ENCODE measurements around the gene HPS4. TPM values are rescaled to one million over a fixed set of nuclear protein-coding genes. Genes with fewer than 3 reads are reported as not detected.
"Not testable (repeated sequence)": the region's sequence is repeated elsewhere in the genome, so short reads cannot be mapped to it uniquely, and the experiment has no call there.

The HPS4 gene
- total and polyA plus RNA-seq, 9 donors = 12.2 to 19.3 (median 15.4) TPM

GRCh38 chr22:26416256-26416655 lies 67.3 kb downstream of the HPS4 start:
- Histone ChIP-seq H3K9me3 (replicated peaks; ENCODE audit: control insufficient read depth, low read depth, low read length) (no peaks in the 10 kb centered on the region), H3K4me1 (ENCODE audit: control insufficient read depth, insufficient read depth, low read length) (peaks cover 9% of the 10 kb centered on the region), H3K36me3 (ENCODE audit: control insufficient read depth, insufficient read depth, low read length) (no peaks in the 10 kb centered on the region), H3K4me3 (ENCODE audit: low read length) (no peak overlapping the region), H3K27me3 (ENCODE audit: control insufficient read depth, insufficient read depth, low read length) (peaks cover 7% of the 10 kb centered on the region), H3K27ac (ENCODE audit: low read length) (no peak overlapping the region)
- WGBS (ENCODE audit: insufficient coverage) = no CpG with 5 or more reads among the region's 4 CpGs
- DNase-seq = no peak

GRCh38 chr22:26414347-26414746 lies 69.2 kb downstream of the HPS4 start:
- Histone ChIP-seq H3K9me3 (replicated peaks; ENCODE audit: control insufficient read depth, low read depth, low read length) (no peaks in the 10 kb centered on the region), H3K36me3 (ENCODE audit: control insufficient read depth, insufficient read depth, low read length) (no peaks in the 10 kb centered on the region), H3K27ac (ENCODE audit: low read length) (no peak overlapping the region), H3K4me1 (ENCODE audit: control insufficient read depth, insufficient read depth, low read length) (peaks cover 14% of the 10 kb centered on the region), H3K4me3 (ENCODE audit: low read length) (no peak overlapping the region), H3K27me3 (ENCODE audit: control insufficient read depth, insufficient read depth, low read length) (peaks cover 7% of the 10 kb centered on the region)
- DNase-seq = no peak
- 79% methylated on average over 2 of the region's 4 CpGs for WGBS (ENCODE audit: insufficient coverage)

GRCh38 chr22:26410386-26410785 lies 73.2 kb downstream of the HPS4 start:
- H3K4me1 ChIP-seq (ENCODE audit: control insufficient read depth, insufficient read depth, low read length) = peaks cover 10% of the 10 kb centered on the region
- no peak for DNase-seq
- H3K27ac ChIP-seq (ENCODE audit: low read length) = no peak overlapping the region
- no peaks in the 10 kb centered on the region for H3K36me3 ChIP-seq (ENCODE audit: control insufficient read depth, insufficient read depth, low read length)
- no peaks in the 10 kb centered on the region for H3K27me3 ChIP-seq (ENCODE audit: control insufficient read depth, insufficient read depth, low read length)
- H3K4me3 ChIP-seq (ENCODE audit: low read length) = no peak overlapping the region
- WGBS (ENCODE audit: insufficient coverage) = 43% methylated on average over 1 of the region's 5 CpGs
- no peaks in the 10 kb centered on the region for H3K9me3 ChIP-seq (replicated peaks; ENCODE audit: control insufficient read depth, low read depth, low read length)

GRCh38 chr22:26409719-26410335 lies 73.8 kb downstream of the HPS4 start:
- peak; percentile 83 for DNase-seq
- no peaks in the 10 kb centered on the region for H3K9me3 ChIP-seq (replicated peaks; ENCODE audit: control insufficient read depth, low read depth, low read length)
- no peaks in the 10 kb centered on the region for H3K27me3 ChIP-seq (ENCODE audit: control insufficient read depth, insufficient read depth, low read length)
- H3K4me3 ChIP-seq (ENCODE audit: low read length) = no peak overlapping the region
- peaks cover 15% of the 10 kb centered on the region for H3K4me1 ChIP-seq (ENCODE audit: control insufficient read depth, insufficient read depth, low read length)
- peak overlapping the region; percentile 43 for H3K27ac ChIP-seq (ENCODE audit: low read length)
- 60% methylated on average over 1 of the region's 5 CpGs for WGBS (ENCODE audit: insufficient coverage)
- H3K36me3 ChIP-seq (ENCODE audit: control insufficient read depth, insufficient read depth, low read length) = no peaks in the 10 kb centered on the region

- not testable (repeated sequence) for DNase-seq; H3K27me3 ChIP-seq (ENCODE audit: control insufficient read depth, insufficient read depth, low read length); H3K4me3 ChIP-seq (ENCODE audit: low read length); H3K27ac ChIP-seq (ENCODE audit: low read length); H3K36me3 ChIP-seq (ENCODE audit: control insufficient read depth, insufficient read depth, low read length); H3K9me3 ChIP-seq (replicated peaks; ENCODE audit: control insufficient read depth, low read depth, low read length)
- 83% methylated on average over 1 of the region's 7 CpGs for WGBS (ENCODE audit: insufficient coverage)
- H3K4me1 ChIP-seq (ENCODE audit: control insufficient read depth, insufficient read depth, low read length) = peaks cover 17% of the 10 kb centered on the region
Observed at GRCh38 chr22:26408562-26409220, 74.9 kb downstream of the HPS4 start.

- Histone ChIP-seq H3K4me1 (ENCODE audit: control insufficient read depth, insufficient read depth, low read length) (peaks cover 17% of the 10 kb centered on the region), H3K4me3 (ENCODE audit: low read length) (no peak overlapping the region), H3K9me3 (replicated peaks; ENCODE audit: control insufficient read depth, low read depth, low read length) (no peaks in the 10 kb centered on the region), H3K36me3 (ENCODE audit: control insufficient read depth, insufficient read depth, low read length) (no peaks in the 10 kb centered on the region), H3K27ac (ENCODE audit: low read length) (no peak overlapping the region), H3K27me3 (ENCODE audit: control insufficient read depth, insufficient read depth, low read length) (no peaks in the 10 kb centered on the region)
- 83% methylated on average over 1 of the region's 4 CpGs for WGBS (ENCODE audit: insufficient coverage)
- DNase-seq = no peak
Observed at GRCh38 chr22:26406118-26406517, 77.5 kb downstream of the HPS4 start.

GRCh38 chr22:26404851-26405421 lies 78.6 kb downstream of the HPS4 start:
- Histone ChIP-seq H3K27ac (ENCODE audit: low read length) (no peak overlapping the region), H3K36me3 (ENCODE audit: control insufficient read depth, insufficient read depth, low read length) (no peaks in the 10 kb centered on the region), H3K27me3 (ENCODE audit: control insufficient read depth, insufficient read depth, low read length) (no peaks in the 10 kb centered on the region), H3K4me1 (ENCODE audit: control insufficient read depth, insufficient read depth, low read length) (peaks cover 17% of the 10 kb centered on the region), H3K4me3 (ENCODE audit: low read length) (no peak overlapping the region), H3K9me3 (replicated peaks; ENCODE audit: control insufficient read depth, low read depth, low read length) (no peaks in the 10 kb centered on the region)
- WGBS (ENCODE audit: insufficient coverage) = 13% methylated on average over 1 of the region's 6 CpGs
- DNase-seq = peak; percentile 50

GRCh38 chr22:26401726-26402125 lies 81.9 kb downstream of the HPS4 start:
- H3K36me3 ChIP-seq (ENCODE audit: control insufficient read depth, insufficient read depth, low read length) = no peaks in the 10 kb centered on the region
- no peaks in the 10 kb centered on the region for H3K9me3 ChIP-seq (replicated peaks; ENCODE audit: control insufficient read depth, low read depth, low read length)
- DNase-seq = no peak
- 73% methylated on average over 3 of the region's 5 CpGs for WGBS (ENCODE audit: insufficient coverage)
- no peaks in the 10 kb centered on the region for H3K27me3 ChIP-seq (ENCODE audit: control insufficient read depth, insufficient read depth, low read length)
- peaks cover 10% of the 10 kb centered on the region for H3K4me1 ChIP-seq (ENCODE audit: control insufficient read depth, insufficient read depth, low read length)
- no peak overlapping the region for H3K4me3 ChIP-seq (ENCODE audit: low read length)
- no peak overlapping the region for H3K27ac ChIP-seq (ENCODE audit: low read length)

Other genes starting within 250 kb of the HPS4 start
- gene ASPHD2, start 54.5 kb downstream of the HPS4 start, total RNA-seq = 1.2 TPM
- gene ASPHD2, start 54.5 kb downstream of the HPS4 start, polyA plus RNA-seq (ENCODE audit: insufficient read depth in 1 of 8, insufficient read length in 8 of 8, low replicate concordance in 1 of 8) = 1 to 10 TPM in 6 of 8 donors, under 1 TPM in 2; 0.84 to 2.1 (median 1.6) TPM
- 18.9 TPM for gene SRRD, start 94 bp upstream of the HPS4 start, total RNA-seq
- gene SRRD, start 94 bp upstream of the HPS4 start, polyA plus RNA-seq (ENCODE audit: insufficient read depth in 1 of 8, insufficient read length in 8 of 8, low replicate concordance in 1 of 8) = 10 to 100 TPM; 19.4 to 24.2 (median 22.8) TPM
- 22.3 TPM for gene TFIP11, start 28.7 kb upstream of the HPS4 start, total RNA-seq
- gene TFIP11, start 28.7 kb upstream of the HPS4 start, polyA plus RNA-seq (ENCODE audit: insufficient read depth in 1 of 8, insufficient read length in 8 of 8, low replicate concordance in 1 of 8) = 10 to 100 TPM; 19.9 to 27.0 (median 22.9) TPM
- gene TPST2, start 106.3 kb upstream of the HPS4 start, total RNA-seq = 6.2 TPM
- gene TPST2, start 106.3 kb upstream of the HPS4 start, polyA plus RNA-seq (ENCODE audit: insufficient read depth in 1 of 8, insufficient read length in 8 of 8, low replicate concordance in 1 of 8) = 10 to 100 TPM in 2 of 8 donors, 1 to 10 TPM in 6; 5.4 to 11.3 (median 7.7) TPM
- gene CRYBB1, start 134.2 kb upstream of the HPS4 start, total RNA-seq = 1.2 TPM
- 1 to 10 TPM in 6 of 8 donors, under 1 TPM in 2; 0.69 to 2.5 (median 1.4) TPM for gene CRYBB1, start 134.2 kb upstream of the HPS4 start, polyA plus RNA-seq (ENCODE audit: insufficient read depth in 1 of 8, insufficient read length in 8 of 8, low replicate concordance in 1 of 8)
- gene CRYBA4, start 138.2 kb upstream of the HPS4 start, total RNA-seq = not detected
- gene CRYBA4, start 138.2 kb upstream of the HPS4 start, polyA plus RNA-seq (ENCODE audit: insufficient read depth in 1 of 8, insufficient read length in 8 of 8, low replicate concordance in 1 of 8) = not detected
- 0.22 TPM for gene MIAT, start 173.8 kb upstream of the HPS4 start, total RNA-seq
- 1 to 10 TPM in 1 of 8 donors, under 1 TPM in 7; 0.15 to 1.5 (median 0.34) TPM for gene MIAT, start 173.8 kb upstream of the HPS4 start, polyA plus RNA-seq (ENCODE audit: insufficient read depth in 1 of 8, insufficient read length in 8 of 8, low replicate concordance in 1 of 8)

All from muscle of leg (tissue), 11 donors.